ENCODE data around the gene RNPC3.

DNA sequence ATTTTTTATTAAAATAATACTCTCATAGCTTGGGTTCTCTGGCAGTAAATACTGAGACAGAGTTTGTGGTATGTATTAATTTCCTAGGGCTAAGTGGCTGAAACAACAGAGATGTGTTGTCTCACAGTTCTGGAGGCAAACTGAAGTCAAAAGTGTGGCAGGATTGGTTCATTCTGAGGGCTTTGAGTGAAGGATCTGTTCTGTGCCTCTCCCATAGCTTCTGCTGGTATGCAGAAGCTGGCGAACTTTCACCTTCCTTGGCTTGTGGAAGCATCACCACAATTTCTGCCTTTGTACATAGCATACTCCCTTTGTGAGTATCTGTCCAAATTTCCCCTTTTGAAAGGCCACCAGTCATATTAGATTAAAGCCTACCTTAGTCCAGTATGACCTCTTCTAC lies 21.0 kb downstream of the RNPC3 start:
- TF ChIP-seq, protein P1, sequence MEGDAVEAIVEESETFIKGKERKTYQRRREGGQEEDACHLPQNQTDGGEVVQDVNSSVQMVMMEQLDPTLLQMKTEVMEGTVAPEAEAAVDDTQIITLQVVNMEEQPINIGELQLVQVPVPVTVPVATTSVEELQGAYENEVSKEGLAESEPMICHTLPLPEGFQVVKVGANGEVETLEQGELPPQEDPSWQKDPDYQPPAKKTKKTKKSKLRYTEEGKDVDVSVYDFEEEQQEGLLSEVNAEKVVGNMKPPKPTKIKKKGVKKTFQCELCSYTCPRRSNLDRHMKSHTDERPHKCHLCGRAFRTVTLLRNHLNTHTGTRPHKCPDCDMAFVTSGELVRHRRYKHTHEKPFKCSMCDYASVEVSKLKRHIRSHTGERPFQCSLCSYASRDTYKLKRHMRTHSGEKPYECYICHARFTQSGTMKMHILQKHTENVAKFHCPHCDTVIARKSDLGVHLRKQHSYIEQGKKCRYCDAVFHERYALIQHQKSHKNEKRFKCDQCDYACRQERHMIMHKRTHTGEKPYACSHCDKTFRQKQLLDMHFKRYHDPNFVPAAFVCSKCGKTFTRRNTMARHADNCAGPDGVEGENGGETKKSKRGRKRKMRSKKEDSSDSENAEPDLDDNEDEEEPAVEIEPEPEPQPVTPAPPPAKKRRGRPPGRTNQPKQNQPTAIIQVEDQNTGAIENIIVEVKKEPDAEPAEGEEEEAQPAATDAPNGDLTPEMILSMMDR (IDR thresholded peaks at IDR 0.05), result no peak
- TF ChIP-seq POLR2AphosphoS5 (IDR thresholded peaks at IDR 0.05), result no peak
- TF ChIP-seq POLR2A (IDR thresholded peaks at IDR 0.05), result no peak

All from upper lobe of left lung (tissue), 4 donors.